Measurements from ENCODE around the gene KIF11. TPM values are rescaled to one million over a fixed set of nuclear protein-coding genes. Genes with fewer than 3 reads are reported as not detected.

The KIF11 gene
- total RNA-seq: 8.5 TPM

DNA sequence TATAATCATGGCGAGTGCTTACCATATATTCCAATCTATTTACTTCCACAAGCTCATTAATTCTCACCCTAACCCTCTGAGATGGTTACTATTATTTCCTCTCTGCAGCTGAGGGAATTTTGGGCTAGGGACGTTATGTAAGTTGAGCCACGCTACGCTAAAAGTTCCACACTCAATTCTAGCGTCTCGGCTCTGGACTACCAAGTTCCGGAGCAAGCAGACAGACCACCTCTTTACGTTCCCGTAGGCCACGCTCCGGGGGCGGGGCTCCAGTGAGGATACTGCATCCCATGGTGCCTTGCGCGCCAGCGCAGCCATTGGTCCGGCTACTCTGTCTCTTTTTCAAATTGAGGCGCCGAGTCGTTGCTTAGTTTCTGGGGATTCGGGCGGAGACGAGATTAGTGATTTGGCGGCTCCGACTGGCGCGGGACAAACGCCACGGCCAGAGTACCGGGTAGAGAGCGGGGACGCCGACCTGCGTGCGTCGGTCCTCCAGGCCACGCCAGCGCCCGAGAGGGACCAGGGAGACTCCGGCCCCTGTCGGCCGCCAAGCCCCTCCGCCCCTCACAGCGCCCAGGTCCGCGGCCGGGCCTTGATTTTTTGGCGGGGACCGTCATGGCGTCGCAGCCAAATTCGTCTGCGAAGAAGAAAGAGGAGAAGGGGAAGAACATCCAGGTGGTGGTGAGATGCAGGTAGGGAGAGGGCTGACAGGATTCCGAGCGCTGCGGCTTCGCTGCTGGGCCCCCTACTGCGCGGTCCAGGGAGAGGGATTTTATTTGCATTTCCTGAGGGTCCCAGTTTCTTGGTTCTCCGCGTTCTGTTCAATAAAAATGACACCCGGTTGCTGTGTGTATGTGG lies at the start of gene KIF11:
Gene KIF11, plus strand, starts transcription at position 370 of the 858 bp plus-strand sequence. Its CDS starts 246 bp downstream, at position 616.

DNA sequence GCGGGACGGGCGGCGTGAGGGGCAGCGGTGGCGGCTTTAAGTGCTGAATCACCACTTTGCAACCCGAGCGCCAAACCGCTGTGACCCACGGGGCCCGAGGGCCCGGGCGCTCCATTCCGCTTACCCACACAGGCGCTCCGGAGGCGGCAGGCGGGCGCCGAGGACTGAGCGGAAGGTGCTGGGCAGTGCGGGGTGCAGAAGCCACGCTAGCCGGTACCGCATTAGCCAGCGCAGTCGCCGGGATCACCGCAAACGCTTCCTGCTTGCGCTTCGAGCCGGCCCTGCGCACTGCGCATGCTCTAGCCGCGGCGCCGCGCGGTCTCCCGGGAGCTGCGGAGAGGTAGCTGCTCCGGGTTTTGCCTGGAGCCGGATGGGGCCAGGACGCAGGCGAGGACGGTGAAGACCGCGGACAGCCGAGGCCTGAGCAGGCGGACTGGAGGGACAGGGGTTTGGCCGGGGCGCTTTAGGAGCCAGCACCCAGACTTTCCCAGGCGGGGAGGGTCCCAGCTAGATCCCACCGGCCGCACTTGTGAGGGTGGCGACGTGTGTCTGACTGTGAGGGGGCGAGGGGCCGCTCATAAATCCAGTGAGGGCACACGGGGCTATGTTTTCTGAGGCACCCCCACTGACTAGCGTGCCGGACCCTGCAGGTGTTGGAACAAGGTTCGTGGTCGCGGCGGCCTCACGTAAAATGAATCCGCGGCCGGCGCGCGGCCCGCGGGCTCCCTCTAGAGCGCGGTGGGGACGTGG lies 19.0 kb upstream of the KIF11 start, which contains the start of gene IDE:
Gene IDE, minus strand, starts transcription at position 296 of the 750 bp plus-strand sequence. Its CDS starts 74 bp downstream, at position 222.

DNA sequence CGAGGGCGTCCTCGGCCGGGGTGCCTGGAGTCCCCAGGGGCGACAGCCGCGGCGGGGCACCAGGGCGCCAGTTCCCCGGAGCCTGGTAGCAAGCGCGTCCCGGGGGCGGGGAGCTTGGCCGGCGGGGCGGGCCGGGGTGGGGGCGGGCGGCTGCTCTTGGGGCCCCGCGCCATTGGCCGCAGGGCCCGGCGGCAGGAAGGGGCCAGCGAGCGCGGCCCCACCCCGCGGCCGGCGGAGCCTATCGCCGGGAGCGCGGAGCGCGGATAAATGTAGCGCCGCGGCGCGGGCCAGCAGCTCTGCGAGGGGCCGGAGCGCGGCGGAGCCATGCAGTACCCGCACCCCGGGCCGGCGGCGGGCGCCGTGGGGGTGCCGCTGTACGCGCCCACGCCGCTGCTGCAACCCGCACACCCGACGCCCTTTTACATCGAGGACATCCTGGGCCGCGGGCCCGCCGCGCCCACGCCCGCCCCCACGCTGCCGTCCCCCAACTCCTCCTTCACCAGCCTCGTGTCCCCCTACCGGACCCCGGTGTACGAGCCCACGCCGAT lies 96.8 kb downstream of the KIF11 start, which contains the start of gene HHEX:
Gene HHEX, plus strand, starts transcription at position 293 of the 548 bp plus-strand sequence. Its CDS starts 32 bp downstream, at position 325.

Small RNAs within 50 kb of the gene (small RNA-seq; reads per million reads assigned to genes)
- not detected for gene RN7SL644P (ENCODE audit: low replicate concordance)

Other genes starting within 250 kb of the KIF11 start
- 26.3 TPM for gene IDE, start 19.0 kb upstream of the KIF11 start, total RNA-seq
- 0.63 TPM for gene HHEX, start 96.8 kb downstream of the KIF11 start, total RNA-seq